Dermis microvascular lymphatic vessel endothelial cell (primary cell): ENCODE results near the gene RTF2. TPM values are rescaled to one million over a fixed set of nuclear protein-coding genes. Genes with fewer than 3 reads are reported as not detected.
A peak's percentile ranks its signal among the peaks of the same experiment; 100 is the strongest.

Experiments
- DNase-seq, 2 donors: peaks; one replicate each; pipeline versions ENCODE4 v3.0.0 to v3.0.0-alpha.2; 2010; ENCODE audit warnings: low read depth in 2 of 2
- total RNA-seq: library from RNA; depleted of rRNA; stranded (reverse); fragments of >200 nt; gene quantifications from 2 replicates; pipeline ENCODE4 v1.2.1, GENCODE V29; 2014

The RTF2 gene, protein sequence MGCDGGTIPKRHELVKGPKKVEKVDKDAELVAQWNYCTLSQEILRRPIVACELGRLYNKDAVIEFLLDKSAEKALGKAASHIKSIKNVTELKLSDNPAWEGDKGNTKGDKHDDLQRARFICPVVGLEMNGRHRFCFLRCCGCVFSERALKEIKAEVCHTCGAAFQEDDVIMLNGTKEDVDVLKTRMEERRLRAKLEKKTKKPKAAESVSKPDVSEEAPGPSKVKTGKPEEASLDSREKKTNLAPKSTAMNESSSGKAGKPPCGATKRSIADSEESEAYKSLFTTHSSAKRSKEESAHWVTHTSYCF
- 78.4 and 81.7 TPM in 2 replicates for total RNA-seq

DNA sequence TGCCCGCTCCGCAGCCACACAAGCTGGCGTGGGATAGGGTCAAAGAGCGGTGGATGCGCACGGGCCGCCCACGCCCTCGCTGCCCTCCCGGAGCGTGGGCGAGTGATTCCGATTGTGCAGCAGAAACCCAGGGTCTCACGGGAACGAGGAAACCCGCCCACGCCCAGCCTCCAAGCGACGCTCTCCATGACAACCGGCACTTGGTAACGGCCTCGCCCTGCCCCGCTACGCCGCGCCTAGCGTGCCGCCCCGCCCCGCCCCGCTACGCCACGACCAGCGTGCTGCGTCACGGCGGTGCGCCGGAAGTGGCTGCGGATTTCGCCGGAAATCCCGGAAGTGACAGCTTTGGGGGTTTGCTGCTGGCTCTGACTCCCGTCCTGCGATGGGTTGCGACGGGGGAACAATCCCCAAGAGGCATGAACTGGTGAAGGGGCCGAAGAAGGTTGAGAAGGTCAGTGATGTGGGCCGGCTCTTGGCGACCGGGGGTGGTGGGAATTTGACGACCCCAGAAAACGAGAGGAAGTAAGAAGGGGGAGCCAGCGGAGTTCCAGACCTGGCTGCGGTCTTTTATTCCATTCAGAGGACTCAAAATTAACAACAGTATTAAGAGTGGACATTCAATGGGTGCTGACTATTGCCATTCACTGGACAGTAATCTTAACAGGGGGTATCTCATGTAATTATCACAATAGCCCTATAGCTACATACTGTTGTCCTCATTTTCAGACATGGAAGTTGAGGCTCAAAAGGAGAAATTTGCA, at the start of gene RTF2:
Gene RTF2, plus strand, starts transcription at position 312 of the 761 bp plus-strand sequence. Its CDS starts 71 bp downstream, at position 383.
- peak; percentile 88 to 95 for DNase-seq

DNA sequence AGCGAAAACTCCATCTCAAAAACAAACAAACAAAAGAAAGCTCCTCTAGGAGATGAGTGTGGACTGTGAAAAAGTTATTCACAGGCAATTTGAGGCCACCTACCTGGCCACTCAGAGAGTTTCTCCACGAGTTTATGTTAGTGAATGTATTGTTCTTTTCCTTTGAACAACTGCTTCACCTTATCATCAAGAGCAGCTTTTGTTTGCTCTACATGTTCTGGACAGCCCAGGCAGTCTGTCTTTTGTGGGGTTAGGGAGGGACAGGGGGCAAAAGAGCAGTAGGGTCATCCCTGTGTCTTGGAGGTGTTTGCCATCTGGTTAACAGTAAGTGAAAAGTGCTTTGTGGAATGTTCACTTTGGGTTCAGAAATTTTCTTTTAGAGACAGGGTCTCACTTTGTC, 48.4 kb upstream of the RTF2 start:
- no peak for DNase-seq

DNA sequence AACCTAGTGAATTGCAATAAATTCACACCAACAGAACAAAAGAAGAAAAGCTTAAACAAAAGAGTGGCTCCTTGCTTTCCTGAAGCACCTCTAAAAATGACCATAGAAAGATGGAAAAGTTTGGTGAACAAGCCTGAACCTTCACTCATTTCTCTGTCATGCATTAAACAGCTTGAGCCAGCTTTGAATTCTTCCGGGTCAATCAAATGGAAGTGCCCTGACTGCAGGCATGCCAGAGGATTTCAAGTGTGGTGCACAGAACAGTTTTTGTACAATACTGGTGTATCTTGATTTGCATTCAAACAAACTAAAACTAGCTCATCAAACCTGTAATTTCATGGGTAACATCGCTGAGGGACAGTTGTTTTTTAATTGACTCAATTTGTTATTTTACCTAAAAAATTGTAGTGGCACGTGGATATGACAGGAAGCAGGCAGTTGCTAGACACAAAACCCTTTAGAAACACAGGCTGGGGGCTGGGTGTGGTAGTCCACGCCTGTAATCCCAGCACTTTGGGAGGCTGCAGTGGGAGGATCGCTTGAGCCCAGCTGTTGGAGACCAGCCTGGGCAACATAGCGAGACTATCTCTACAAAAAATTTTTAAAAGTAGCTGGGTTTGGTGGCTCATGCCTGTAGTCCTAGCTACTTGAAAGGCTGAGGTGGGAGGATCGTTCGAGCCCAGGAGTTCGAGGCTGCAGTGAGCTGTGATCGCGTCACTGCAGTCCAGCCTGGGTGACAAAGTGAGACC, 47.3 kb upstream of the RTF2 start:
- peak in 1 of 2 donors; percentile 24 for DNase-seq

DNA sequence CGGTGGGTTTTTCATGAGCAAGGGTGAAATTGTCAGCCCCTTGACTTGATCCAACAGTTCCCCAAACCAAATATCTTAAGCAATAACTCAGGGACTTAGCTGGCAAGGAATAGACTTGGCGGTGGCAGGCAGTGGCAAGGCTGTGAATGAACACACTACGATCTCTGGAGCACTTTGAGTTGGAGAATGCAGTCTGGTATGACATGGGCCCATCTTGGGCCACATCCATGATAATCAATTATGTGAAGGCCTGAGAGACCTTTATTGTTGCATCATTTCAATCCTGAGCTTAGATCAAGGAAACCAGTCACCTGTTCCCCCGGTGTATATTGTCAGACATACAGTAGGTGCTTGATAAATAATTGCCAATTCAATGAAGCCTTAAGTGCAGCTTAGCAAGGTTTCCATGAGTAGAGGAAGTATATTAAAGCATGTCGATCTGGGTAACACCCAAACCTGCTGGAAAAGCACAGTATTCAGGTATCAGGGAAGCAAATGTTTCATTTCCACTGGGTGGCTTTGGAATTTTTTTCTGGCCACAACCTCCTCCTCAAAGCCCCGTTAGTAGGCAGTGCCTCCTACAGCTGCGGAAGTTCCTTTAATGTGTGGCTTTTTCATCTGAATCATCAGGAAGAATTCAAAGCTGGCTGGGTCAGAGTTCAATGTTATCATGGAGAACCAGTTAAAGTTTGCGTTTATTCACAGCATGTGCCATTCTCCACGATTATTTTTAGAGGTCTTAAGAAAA, 46.2 kb upstream of the RTF2 start:
- DNase-seq: peak; percentile 23 to 88

- no peak for DNase-seq
These were observed 45.6 kb upstream of the RTF2 start for GRCh38 chr20:56422824-56423189.

GRCh38 chr20:56423211-56423610, 45.2 kb upstream of the RTF2 start:
- DNase-seq: no peak

- DNase-seq: no peak
These were observed 44.5 kb upstream of the RTF2 start for GRCh38 chr20:56423886-56424285.

- DNase-seq: no peak
These were observed 43.5 kb upstream of the RTF2 start for GRCh38 chr20:56424931-56425330.

DNA sequence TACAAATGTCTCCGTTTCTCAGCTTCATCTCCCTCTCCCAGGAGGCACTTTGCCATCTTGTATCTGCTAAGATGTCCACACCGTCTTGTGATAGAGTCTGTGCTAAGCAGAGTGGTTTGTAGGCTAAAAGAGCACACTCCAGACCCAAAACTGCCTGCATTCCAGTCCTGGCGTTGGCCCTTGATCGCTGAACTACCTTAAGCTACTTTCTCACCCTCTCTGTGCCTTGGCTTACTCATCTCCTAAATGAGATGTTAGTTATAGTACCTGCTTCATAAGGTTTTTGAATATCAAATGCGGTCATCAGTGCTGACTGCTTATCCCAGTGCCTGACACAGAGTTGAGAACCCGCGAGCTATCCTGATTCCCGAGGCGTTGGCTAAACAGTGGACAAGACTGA, 42.4 kb upstream of the RTF2 start:
- DNase-seq: no peak

GRCh38 chr20:56426926-56427325, 41.5 kb upstream of the RTF2 start:
- no peak for DNase-seq

DNA sequence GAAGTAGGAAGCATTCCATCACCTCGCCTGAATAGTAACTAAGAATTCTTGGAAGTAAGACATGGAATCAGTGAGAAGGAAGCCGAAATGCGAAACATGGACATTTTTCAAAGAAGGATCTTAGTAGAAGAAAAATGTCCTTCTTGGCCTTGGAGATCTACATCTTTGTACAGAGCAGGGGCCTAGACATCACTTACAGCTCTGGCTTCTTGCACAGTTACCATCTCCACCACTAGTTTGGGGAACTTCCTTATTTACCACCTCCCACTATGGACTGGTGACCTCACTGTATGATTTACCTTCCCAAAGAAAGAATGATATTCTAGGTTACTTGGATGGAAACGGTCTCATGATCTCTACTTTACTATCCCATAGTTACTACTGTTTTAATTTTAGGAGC, 40.6 kb upstream of the RTF2 start:
- no peak for DNase-seq

DNA sequence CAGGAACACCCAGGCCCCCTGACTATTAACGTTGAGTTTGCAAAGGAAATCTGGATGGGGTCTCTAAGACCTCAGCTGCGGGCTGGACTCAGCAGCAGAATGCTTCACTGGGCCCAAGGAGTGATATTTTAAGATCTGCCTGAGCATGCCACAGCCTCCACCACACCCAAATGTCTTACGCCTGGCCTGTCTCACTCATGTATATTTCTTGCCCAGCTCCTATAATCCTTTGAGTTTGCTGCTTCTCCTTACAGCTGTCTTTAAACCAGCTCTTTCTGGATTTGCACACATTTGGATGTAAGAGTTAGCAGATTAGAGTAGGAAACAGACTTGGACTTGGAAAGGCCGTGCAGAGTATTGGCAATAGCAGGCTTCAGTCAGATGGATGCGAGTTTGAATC, 40.0 kb upstream of the RTF2 start:
- DNase-seq: no peak

DNA sequence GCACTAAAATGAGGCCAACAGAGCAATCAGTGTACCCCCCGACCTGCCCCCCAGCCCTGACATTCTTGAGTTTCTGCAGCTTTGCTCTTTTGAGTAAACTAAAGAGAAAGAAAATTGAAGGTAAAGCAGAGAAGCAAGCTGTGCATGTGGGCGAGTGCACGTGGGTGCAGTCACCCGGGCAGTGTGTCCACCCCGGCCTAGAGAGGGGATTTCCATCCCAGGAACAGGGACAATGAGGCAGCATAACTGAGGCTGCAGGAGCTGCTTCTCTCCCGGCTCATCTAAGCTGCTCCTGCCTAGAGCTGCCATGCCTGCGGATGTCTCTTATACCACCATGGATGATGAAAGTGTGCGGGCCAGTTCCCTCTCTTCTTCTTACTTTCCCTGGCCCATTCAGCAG, 39.5 kb upstream of the RTF2 start:
- no peak for DNase-seq

DNA sequence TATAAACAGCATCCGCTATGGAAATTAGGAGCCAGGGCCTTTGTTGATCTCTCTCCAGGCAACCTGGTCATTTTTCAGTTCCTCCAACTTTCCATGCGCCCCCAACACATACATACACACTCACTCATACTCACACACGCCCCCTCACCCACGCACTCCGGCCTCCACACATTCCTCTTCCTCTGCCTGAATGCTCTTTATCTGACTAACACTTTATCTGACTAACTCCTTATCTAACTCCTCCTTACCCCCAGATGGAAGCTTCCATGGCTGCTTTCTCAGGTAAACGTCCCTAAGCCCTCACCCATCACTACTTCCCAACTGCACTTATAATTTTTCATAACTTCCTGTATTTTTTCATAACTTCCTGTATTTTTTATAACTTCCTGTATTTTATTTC, 38.9 kb upstream of the RTF2 start:
- peak; percentile 7 to 47 for DNase-seq

DNA sequence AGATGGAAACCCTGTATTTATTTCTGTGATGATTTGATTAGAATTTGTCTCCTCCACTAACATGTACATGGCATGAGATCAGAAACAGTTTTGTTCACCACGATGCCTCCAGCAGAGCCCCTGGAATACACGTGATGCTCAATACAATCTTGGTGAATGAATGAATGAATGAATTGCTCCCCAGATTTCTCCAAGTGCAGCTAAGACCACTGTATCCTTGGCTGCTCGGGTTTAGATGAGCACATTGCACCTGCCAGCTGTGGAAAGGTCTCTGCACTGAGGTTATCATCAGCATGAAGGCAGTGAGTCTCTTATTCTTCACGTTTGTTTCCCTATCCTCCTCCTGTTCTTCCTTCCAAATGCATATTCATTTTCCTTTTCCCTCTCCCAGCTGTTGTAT, 38.5 kb upstream of the RTF2 start:
- no peak for DNase-seq

DNA sequence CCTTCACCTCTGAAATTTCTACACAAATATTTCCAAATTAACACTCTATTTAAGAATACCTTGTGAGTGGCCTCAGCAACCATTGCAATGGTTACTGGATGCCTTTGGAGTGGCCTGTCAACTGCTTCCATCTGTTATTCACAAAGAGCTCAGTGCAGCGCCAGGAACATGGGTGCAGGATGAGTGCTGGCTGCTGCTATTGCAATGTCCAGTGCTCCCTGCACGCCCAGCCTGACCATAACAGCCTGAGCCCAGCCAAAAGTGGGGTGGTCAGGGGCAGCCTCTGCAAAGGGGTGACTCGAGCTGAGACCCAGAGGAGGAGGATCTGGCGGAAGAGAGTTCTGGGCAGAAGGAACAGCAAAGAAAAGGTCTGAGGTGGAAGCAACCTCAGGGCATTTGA, 38.0 kb upstream of the RTF2 start:
- DNase-seq: no peak

GRCh38 chr20:56430957-56431356, 37.5 kb upstream of the RTF2 start:
- no peak for DNase-seq

DNA sequence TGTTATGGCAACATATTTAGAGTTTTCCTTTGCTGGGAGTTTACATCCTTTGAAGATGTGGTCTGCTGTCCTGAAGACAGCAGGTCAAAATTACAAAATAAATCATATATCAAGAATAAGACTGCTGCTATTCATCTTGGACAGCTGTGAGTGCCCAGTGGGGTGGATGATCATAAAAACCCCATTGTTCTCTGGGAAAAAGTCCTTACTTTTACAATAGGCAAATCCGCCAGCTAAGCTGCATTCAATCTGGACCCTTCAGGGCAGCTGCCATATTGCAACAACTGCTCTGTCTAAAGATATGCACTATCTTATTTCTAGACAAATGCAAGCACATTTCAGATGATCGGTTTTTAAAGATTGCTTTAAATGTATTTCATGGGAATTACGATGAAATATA, 37.0 kb upstream of the RTF2 start:
- DNase-seq: no peak

GRCh38 chr20:56433221-56433879, 35.1 kb upstream of the RTF2 start:
- DNase-seq: no peak

DNA sequence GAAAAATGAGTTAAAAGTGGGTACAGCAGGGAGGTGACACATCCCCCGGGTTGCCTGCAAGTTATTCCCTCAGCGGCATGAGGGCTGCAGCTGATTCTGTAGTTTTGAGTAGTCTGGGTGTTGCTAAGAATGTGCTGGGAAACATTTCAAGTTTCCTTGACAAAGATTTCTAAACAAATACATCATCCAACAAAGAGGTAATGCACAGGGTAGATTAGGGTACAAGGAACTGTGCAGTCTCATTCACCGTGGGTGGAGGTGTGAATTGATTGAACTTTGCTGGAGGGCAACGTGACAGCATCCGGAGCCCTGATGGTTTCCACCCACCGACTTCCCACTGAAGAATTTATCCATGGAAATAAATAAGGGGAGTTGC, 34.6 kb upstream of the RTF2 start:
- DNase-seq: no peak
